NCI-H2171 (cell line): ENCODE measurements around the gene EDAR.

ENCODE experiments used
- DNase-seq: peaks from one replicate; lab custom pipeline; 2025; lab: John Stamatoyannopoulos, UW

The EDAR gene

DNA sequence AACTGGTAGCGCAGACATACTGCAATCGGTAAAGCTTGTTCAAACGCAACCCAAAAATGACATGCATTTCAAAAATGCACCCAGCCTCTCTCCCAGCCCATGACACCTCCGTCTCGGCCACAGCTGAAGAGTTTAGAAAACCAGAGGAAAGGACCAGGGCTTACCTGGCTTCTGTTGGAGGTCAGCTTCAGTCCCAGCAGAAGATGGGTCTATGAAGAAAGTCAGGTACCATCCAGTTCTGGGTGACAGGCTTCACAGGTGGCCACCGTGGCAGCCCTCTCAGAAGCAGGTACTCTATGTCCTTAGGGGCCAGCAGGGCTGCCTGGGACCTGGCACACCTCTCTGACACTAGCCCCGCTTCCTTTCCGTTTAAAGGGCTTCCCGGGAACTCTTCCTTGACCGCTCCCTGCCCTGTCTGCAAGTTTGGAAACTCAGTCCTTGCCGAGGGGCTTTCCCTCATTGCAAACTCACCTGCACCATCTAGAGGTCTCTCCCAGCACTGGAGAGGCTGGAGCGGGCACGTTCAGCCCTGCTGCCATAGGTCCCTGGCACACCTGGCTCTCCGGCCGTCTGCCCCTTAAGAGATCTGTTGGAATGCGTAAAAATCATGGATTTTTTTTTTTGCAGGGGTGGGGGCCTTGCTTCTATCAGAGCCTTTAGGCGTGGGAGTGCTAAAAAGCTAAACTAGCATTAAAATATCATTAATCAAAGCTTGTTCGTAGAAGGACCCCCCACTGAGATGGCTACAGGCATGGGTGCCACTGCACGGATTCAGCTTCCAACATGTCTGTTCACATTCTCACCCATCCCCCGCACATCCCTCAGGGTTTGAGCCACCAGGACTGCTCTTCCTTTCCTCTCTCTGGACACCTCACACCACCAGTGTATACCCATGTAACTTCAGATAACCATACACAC, at the start of gene EDAR:
Gene EDAR (minus strand): TSS at position 425 of the 918 bp plus-strand sequence. CDS start 58,206 bp downstream, outside the sequence.
- DNase-seq, result peak; percentile 13

DNA sequence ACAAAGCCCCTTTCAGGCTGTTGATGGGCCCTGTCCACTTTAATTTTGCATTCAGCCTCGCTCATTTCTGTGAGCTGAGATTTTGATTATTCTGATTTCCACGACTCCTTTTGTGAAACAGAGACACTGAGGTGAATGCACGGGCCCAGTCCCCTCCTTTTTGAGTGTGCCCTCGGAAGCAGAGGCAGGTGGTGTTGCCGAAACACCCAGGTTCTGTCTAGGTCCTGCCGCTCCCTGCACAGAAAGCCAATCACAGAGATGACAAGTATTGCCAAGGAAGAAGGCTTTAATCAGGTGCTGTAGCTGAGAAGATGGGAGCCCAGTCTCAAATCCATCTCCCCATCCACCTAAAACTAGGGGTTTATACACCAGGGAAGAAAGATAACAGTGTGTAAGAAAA, 44.2 kb upstream of the EDAR start:
- DNase-seq, result no peak

DNA sequence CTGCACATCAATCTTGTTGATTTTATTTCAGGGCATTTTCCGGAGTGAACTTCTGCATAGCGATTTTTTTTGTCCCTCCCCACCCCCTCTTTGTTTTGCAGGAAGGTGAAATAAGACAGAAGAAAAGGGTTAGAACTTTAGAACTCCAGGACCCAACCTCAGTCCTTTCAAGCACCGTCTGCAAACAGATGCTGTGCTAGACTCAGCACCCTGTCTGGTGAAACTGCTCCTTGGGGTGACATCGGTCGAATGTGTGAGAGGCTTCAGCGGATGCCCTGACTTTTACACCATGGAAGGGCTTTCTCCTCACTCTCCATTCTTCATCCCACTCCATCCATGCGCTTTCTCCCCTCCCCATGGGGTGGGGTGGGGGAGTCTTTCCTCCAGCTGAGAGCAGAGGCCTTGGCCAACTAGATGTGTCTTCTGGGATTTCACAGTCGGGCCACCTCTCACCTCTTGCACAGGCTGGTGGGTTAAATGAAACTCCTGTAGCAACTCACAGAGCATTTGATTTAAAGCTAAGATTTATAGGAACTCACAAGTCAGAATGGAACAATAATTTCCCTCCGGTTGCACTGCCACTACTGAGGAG, 43.3 kb upstream of the EDAR start:
- DNase-seq, result no peak

DNA sequence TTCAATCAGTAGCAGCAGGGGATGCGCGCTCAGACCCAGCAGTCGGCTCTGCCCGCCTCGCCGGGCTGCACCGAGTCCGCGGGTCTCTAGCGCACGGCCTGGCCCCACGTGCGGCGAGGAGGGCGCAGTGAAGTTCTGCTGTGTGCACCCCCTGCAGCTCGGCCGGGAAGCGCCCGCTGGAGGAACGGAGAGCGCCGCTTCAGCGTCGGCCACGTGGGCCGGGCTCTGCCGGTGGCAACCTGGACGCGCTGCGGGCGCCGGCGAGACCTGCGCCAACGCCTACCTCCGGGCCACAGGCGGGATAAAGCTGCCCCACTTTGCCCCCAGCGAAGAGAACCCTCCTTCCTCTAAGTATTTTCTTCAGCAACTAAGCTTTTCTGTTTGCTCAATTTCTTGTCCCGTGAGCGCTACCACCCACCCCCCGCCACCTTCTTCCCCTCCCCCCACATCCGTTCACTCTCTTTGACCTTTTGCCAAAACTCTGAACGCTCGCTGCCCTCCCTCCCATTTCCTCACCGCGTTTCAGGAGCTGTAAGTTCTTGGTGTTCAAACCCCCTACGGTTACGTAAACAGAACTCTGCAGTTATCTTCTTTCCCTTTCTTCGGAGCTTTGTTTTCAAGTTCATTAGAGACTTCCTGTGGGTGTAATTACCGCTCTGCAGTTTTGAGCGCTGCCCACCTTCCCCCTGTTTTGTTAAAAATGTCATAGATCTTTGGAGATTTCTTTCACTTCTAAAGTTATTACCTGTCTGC, 42.6 kb upstream of the EDAR start:
- peak; percentile 21 for DNase-seq

DNA sequence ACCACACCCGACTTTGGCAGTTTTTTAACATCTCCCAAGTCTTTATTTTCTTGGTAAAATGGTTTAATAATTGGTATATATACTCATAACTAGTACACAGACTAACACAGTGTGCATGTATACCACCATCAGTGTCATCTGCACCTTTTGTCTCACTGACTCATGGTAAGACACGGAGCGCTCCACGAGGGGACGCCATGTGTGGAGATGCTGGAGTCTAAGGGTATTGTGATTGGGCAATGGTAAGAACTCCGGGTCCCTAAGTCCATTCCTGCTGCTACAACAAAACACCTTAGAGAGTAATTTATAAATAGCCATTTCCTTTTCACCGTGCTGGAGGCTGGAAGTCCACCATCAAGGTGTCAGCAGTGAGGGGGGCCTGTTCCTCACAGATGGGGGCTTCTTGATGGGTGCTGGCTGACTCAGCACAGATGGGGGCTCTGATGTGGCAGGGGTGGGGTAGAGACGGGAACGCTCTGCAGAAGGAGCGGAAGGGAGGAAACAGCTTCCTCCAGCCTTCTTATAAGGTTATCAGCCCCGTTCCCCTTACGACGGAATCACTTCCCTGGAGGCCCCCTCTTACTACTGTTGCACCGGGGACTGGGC, 42.0 kb upstream of the EDAR start:
- no peak for DNase-seq

DNA sequence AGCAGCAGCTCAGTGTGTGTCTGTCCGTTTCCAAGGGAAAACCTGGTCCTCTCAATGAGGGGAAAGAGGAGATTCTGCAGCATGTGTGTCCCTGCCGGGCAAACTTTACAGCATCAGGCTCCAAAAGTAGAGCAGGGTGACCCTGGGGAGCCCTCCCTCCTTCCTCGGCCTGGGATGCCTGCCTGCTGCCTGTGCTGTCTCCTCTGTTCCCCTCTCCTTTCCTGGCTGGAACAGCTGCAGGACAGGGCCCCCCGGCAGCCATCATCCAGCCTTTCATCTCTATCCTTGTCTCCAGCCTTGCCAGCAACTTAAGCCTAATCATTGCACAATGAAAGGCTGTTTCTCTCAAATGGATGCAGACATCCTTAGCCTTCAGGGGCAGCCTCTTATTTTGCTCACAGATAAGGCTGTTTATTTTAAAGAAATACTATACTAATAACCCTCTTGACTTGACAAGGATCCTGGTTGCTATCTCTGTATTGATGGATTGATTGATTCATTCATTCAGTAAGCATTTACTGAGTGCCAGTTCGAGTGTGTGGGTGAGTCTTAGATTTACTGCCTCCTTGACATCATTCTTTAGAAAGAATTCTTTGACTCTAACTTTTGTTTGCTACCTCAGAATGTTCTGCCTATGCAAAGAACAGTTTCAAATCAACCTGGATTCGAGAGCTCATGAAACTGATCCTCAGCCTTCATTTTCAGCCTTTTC, 40.6 kb upstream of the EDAR start:
- DNase-seq, result no peak

DNA sequence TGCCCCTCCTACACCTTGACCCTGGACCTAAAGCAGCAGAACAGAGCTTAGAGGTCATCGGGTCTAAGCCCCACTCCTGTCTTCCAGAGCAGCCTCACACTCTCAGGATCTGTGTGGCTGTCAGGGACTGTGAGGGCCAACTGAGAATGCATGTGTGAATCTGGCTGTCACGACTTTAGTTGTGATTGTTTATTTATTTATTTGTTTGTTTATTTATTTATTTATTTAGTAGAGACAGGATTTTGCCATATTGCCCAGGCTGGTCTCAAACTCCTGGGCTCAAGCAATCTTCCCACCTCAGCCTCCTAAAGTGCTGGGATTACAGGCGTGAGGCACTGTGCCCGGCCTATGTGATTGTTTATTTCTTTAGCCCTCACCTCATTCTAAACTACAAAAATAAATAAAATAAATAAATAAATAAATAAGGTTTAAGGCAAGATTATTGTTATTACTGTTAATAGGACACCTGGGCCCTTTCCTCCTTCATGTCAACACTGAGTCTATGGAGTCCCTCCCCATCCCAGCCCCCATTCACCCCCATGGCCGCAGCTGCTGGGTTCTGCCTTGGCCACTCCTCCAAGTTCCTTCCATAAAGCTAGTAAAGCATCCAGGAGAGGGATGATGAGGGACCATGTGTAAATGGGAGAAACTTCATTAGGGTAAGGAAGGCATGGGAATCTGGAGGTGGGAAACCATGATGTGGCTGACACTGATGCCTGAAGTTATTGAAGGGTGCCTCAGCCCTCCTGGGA, 39.9 kb upstream of the EDAR start:
- no peak for DNase-seq

DNA sequence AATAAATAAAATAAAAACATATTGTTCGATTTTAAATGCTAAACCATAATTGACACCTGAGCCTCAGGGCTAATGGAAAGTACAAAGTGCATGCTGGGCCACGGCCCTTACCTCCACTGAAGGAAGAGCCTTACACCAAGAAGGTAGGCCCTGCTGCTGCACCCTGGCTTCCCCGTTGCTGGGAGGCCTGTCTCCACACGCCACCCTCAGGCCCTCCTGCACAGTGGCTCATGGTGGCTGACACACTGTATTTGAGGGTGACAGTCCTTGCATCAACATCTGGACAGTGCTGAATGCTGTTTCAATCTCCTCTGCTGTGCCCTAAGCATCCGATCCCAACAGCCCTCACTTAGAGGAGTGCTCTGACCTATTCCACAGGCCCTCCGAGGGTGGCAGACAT, 39.3 kb upstream of the EDAR start:
- DNase-seq, result no peak

DNA sequence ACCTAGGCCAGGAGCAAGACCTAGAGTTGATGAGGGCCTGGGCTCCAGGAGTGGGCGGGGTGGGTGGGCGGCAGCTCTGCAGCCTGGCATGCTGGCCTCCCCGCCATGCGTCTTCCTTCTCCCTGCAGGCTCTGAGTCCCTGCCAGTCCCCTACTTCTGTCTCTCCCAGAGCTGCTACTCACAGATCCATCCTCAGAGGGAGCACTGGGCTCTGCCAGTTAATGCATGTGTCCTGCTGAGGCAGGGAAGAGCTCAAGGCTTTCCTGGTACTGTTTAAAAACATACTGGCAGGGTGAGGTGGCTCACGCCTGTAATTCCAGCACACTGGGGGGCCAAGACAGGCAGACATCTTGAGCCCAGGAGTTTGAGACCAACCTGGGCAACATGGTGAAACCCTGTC, 38.7 kb upstream of the EDAR start:
- DNase-seq, result no peak

DNA sequence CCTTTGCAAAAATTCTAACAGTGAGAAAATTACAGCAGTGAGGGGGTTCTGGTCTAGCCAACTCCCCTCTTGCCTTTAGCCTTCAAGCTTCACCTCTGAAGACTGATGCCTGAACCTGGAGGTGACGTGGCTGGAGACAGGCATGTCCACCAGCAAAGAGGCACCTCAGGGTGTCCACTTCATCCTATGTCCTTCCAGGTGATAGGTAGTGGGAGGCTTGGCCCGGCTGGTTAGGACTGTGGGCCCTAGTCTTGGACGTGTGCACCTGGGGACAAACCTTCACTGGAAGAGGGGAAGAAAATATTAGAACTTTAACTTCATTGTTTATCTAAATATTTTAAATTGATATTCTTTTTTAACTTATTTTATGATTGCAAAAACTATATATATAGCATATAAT, 35.5 kb upstream of the EDAR start:
- no peak for DNase-seq

DNA sequence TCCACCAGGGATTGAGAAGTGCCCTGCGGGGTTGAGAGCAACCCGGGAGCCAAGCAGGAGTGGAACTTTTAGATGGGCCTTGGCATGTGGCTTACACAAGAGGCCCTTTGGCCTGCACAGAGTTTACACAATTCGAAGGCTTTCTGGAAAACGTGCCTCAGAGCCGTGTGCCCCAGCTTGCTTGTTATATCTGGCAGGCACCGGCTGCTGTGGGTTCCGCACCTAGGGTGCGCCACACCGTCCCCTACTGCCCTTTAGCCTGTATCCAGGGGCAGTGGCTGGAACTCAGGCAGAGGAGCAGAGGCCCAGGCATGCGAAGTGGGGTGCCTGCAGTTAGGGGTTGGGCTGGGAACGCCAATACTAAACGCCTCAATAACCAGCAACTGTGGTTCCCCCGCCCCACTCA, 32.9 kb upstream of the EDAR start:
- no peak for DNase-seq

DNA sequence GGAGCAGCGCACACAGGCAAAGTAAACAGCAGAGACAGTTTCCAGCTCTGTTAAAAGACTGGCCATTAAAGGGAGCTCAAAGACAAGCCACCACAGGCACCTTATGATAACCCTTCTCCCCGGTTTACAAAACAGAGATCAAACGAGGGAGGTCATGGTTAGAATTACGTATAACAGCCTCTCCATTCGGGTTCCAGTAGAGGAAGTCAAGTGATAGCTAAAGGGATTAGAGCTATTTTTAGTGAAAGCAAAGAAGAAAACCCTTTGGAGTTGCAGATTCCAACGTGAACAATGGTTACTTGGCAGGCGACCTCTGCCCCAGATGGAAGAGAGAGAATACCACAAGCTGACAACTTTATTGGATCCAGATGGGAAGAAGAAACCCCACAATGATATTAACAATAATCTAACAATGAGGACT, 31.2 kb upstream of the EDAR start:
- no peak for DNase-seq

DNA sequence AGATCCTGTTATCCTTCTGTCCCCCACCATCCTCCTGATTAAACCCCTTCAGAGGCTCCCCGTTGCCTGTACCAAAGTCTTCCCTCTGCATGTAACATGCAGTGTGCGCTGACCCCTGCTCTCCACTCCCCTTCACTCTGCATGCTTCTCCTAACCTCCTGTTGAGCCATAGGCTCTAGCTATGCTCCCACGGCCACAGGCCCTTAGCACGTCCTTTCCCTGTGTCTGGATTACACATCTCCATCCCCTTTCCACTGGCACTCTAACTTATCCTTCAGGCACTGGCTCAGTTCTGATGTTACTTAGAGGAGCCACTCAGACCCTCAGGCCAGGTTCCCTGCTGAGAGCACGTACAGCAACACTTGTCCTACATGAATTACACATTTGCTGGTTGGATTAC, 29.4 kb upstream of the EDAR start:
- DNase-seq, result no peak

DNA sequence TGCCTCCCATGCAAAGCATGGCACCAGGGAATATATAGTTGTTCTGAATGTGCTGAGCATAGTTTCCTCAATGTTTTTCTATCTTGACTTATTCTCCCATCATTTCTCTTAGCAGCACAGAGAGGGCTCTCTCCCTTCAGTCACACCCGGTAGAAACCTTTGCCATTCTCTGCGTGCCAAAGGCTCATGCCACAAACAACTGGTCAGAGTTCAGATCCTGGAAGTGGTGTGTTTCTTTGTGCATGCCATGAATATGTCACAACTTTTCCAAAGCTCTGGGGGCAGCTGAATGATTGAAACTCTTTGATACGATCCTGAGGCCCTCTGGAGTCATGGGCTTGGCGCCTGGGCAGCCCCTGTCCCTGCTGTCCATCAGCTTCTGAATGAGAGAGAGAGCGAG, 28.0 kb upstream of the EDAR start:
- DNase-seq, result no peak

DNA sequence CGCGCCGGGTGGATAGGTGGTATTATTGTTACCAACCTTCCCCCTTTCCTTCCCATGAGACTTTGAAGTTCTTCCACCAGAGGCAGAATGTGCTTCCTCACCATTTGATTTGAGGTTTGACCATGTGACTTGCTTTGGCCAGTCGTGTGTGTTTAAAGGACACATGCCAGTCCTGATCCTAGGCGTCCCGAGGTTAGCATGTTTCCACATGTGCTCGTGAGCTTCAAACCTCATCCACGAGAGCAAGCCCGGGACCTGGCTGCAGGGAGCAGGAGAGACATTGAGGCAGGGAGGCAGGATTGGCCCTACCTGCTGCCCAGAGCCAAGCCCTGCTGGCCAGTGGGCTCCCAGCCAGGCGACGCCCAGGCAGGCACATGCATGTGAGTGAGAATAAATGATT, 27.4 kb upstream of the EDAR start:
- DNase-seq, result no peak

DNA sequence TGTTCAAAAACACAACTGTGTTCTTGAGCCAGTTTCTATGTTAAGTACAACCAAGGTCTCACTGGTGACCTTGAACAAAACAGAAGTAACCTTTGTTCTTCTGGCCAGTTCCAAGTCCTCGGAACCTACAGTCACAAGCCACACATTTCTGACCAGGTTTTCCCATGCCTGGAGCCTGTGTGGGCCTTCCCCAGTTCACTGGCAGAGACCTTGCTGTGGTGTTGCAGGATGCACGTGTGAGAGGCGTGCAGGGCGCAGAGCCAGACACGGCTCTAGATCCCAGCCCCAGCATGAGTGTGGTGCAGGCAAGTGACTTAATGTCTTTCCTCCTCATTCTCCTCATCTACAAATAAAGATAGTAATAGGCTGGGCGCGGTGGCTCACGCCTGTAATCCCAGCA, 25.5 kb upstream of the EDAR start:
- DNase-seq, result no peak

DNA sequence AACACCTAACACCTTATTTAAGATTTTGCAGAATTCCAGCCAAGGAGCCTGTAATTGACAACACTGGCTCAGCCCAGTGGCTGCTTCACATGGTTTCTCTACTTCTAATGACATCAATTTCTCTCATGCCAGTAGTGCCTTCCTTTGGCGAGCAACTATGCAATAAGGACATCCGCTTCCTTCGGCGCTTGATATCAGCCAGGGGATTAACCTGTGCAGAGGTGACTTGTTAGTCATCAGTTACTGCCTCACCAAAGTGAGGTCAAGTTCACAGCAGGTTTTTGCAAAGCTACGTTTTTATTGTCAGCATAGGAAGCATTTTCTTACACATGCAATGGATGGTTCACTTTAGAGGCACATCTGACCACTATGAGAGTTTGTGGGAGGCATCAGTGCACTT, 24.0 kb upstream of the EDAR start:
- DNase-seq, result no peak

DNA sequence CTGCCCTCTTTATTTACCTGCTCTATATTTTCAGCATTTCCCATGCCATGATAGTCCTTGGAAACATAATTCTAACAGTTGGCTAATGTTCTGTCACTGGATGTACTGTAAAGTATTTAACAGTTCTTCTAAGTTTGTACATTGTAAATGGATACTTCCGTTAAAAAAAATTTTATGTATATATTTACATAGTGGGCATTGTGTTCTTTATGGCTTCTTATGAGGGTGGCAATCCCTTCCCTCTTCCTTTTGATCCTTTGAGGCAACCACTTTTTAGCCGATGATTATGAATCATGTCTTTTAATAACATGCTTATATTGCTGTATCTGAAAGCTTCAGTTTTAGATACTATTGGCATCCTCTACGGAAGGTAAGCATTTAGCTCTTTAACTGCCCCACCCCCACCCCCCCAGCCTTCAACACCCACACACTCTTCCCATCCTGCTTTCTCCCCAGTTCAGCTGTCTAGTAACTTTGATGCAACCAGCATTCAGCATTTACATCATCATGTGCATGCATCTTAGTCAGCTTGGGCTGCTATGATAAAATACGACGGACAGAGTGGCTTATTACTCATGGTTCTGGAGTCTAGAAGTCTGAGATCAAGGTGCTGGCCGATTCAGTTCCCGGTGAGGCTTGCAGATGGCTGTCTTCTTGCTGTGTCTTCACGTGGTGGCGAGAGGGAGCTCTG, 21.0 kb upstream of the EDAR start:
- no peak for DNase-seq

DNA sequence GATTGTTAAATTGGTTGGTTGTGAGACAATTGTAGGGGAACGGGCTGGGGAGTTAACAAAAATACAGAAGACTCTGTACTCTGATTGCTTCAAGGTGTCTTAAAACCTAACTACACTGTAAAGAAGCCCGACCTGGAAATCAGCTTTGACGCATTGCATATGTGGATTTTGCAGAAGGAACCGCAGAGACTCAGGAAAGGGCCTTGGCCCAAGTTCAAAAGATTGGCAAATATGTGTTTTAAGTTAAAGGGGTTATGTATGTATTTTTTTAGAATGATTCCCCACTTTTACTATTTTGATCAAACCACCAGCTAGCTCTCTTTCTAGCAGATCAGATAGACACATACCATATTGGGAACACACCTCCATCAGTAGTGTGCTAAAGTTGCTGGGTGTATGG, 18.0 kb upstream of the EDAR start:
- DNase-seq, result no peak

DNA sequence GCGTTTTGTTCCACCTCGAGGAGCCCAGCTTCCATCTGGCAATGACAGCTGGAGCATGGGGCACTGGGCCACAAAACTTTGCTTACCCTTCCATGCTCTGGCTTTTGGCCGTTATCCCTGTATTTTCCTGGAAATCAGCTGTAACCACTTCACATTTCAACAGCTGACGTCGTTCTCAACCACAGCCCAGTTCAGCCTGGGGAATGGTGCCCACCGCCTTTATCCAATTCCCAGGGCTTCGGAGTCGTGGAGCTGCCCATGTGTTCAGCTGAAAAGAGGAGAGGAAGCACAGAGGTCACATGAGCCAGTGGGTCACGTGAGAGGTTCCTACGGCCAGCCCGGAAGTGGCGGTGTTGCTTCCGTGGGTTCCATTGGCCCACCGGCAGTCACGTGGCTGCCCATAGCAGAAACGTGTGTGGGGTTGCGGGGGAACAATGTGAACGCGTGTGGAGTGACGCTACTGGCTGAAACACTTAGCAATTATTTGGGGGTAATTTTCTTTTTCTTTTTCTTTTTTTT, 16.7 kb upstream of the EDAR start:
- DNase-seq, result no peak
